CD4-positive, alpha-beta T cell (primary cell): ENCODE data around the gene TOM1L2. TPM values are rescaled to one million over a fixed set of nuclear protein-coding genes. Genes with fewer than 3 reads are reported as not detected.

Source experiments
- ATAC-seq: fragments of 200-7000 bp; cut with Tn5 transposase; one replicate; pipeline ENCODE4 v1.10.0; 2022; ENCODE audit warnings: mild to moderate bottlenecking; ENCODE audit not compliant: poor library complexity
- CTCF ChIA-PET: fragments of 350-600 bp; sonication (Branson Sonifier 250); formaldehyde crosslinking; loops from one replicate; lab custom pipeline; 2021; ENCODE audit warnings: antibody characterized with exemption, inconsistent platforms; lab: Charles Lee
- POLR2A ChIA-PET: fragments of 350-600 bp; sonication (Branson Sonifier 250); formaldehyde crosslinking; loops from one replicate; lab custom pipeline; 2021; ENCODE audit warnings: antibody characterized with exemption, inconsistent platforms; lab: Charles Lee
- DNase-seq, 14 experiments: peaks; one replicate each; pipeline ENCODE4 v3.0.0-alpha.2; 2013 to 2020; ENCODE audit warnings: mixed read lengths in 2 of 14
- H3K27ac ChIP-seq, 2 donors: one replicate each; pipeline versions ENCODE4 v1.5.1 to v1.7.0; 2013; ENCODE audit warnings: low read length in 2 of 2, low read depth in 1 of 2, mild to moderate bottlenecking in 1 of 2
- H3K27me3 ChIP-seq, 2 experiments: 1 replicate in 1 of 2; 2 replicates in 1 of 2; pipeline versions ENCODE4 v1.6.1 to v1.7.0; 2013; ENCODE audit warnings: low read length in 2 of 2, control low read depth in 1 of 2, mild to moderate bottlenecking in 1 of 2, moderate library complexity in 1 of 2; ENCODE audit not compliant: insufficient read depth in 2 of 2, control insufficient read depth in 1 of 2
- H3K36me3 ChIP-seq: one replicate; pipeline ENCODE4 v1.6.1; 2013; ENCODE audit warnings: low read length, control low read depth; ENCODE audit not compliant: insufficient read depth
- H3K4me1 ChIP-seq: one replicate; pipeline ENCODE4 v1.6.1; 2013; ENCODE audit warnings: low read length, control low read depth; ENCODE audit not compliant: insufficient read depth
- H3K4me3 ChIP-seq: one replicate; pipeline ENCODE4 v1.5.1; 2013; ENCODE audit warnings: mild to moderate bottlenecking, low read length, moderate library complexity
- H3K9me3 ChIP-seq, 2 experiments: 1 replicate in 1 of 2; 2 replicates in 1 of 2; pipeline versions ENCODE4 v1.6.1 to v1.7.0; 2013; ENCODE audit warnings: low read length in 2 of 2, mild to moderate bottlenecking in 2 of 2, control low read depth in 1 of 2, moderate library complexity in 1 of 2; ENCODE audit not compliant: control insufficient read depth in 1 of 2, insufficient read depth in 1 of 2
- H3K27ac Mint-ChIP-seq: one replicate; pipeline ENCODE4 v1.8.0; 2020; ENCODE audit warnings: mixed read lengths
- H3K27me3 Mint-ChIP-seq: one replicate; pipeline ENCODE4 v1.8.0; 2021; ENCODE audit warnings: mixed read lengths
- H3K36me3 Mint-ChIP-seq: one replicate; pipeline ENCODE4 v1.8.0; 2021; ENCODE audit warnings: low read depth, mixed read lengths
- H3K4me1 Mint-ChIP-seq: one replicate; pipeline ENCODE4 v1.8.0; 2021; ENCODE audit warnings: low read depth, mixed read lengths
- H3K4me3 Mint-ChIP-seq: one replicate; pipeline ENCODE4 v1.8.0; 2020; ENCODE audit warnings: mild to moderate bottlenecking, mixed read lengths
- H3K9me3 Mint-ChIP-seq: one replicate; pipeline ENCODE4 v1.8.0; 2020; ENCODE audit warnings: mixed read lengths
- intact Hi-C, 2 experiments: fragments of 100-400 bp; cut with DNase I in 1 of 2; cut with micrococcal nuclease in 1 of 2; formaldehyde crosslinking; loops; one replicate each; pipeline versions ENCODE4 v1.15.1 to v1.9.0; 2023 to 2025; cut with DNase I, micrococcal nuclease
- total RNA-seq, 174 experiments: library from RNA in 2 of 174; stranded (reverse) in 2 of 174; gene quantifications; one replicate each; pipeline ENCODE4 v1.2.3 and lab custom pipeline; 2021 to 2026
- TF ChIP-seq, protein P1 (sequence below): fragments of 200-600 bp; IDR thresholded peaks from one replicate; pipeline ENCODE4 v1.8.0; 2022; ENCODE audit warnings: antibody characterized with exemption, mild to moderate bottlenecking

TOM1L2 gene
- total RNA-seq, 2 experiments from 2014 or later, result 28.5 to 30.5 TPM

DNA sequence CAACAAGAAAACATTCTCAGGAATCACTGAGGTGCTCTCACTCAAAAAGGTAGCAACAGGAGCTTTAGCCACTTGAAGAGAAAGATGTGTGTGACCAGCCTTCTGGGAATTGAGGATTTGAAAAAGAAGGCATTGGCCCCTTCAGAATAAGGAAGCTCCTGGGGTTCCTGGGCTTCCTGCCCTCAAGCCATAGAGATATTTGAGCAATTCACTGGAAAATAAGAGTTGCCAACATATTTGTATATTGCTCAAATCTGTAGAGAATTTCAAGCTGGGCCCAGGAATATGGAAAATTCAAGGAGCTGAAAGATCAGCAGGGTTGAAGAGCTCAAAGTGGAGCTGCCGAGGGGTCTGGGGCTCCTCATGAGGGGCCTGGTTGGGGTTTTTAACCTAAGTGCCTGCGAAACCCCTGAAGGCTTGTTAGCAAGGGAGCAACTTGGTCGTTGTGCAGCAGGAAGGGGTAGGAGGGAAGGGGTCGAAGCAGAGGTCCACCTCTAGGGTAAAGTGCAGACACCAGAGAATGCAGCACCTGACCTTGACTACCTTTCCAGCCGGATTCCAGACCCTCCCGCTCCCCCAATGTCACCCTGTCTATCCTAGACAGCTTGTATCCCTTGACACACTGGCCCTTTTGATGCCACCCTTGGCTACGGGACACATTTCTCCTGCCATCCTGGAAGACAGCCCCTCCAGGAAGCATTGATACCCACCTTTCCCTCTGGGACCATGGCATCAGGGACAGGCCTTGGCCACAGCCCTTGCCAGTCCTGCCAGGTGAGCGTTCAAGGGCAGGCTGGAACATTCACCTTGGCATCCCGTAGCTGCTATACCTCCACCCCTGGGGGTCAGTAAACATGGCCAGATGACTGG lies 67.8 kb downstream of the TOM1L2 start:
- H3K36me3 Mint-ChIP-seq, result peaks cover 41% of the 10 kb centered on the region

DNA sequence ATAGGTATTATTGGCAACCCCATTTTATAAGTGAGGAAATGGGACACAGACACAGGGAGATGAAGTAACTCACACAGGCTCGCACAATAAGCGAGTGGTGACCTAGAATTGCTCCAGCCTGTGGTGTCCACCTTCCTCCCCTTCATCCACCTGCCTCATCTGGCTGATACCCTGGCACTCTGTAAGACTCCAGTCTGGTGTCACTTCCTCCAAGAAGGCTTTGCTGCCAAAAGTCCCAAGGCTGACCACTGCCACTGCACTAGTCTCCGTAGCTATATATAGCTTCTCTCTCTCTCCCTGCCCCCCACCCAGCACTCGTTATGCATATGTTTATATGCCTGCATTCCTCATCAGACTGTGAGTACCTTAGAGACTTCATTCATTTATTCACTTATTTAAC lies 69.3 kb downstream of the TOM1L2 start:
- no peaks in the 10 kb centered on the region for H3K4me1 ChIP-seq
- TF ChIP-seq, protein P1, sequence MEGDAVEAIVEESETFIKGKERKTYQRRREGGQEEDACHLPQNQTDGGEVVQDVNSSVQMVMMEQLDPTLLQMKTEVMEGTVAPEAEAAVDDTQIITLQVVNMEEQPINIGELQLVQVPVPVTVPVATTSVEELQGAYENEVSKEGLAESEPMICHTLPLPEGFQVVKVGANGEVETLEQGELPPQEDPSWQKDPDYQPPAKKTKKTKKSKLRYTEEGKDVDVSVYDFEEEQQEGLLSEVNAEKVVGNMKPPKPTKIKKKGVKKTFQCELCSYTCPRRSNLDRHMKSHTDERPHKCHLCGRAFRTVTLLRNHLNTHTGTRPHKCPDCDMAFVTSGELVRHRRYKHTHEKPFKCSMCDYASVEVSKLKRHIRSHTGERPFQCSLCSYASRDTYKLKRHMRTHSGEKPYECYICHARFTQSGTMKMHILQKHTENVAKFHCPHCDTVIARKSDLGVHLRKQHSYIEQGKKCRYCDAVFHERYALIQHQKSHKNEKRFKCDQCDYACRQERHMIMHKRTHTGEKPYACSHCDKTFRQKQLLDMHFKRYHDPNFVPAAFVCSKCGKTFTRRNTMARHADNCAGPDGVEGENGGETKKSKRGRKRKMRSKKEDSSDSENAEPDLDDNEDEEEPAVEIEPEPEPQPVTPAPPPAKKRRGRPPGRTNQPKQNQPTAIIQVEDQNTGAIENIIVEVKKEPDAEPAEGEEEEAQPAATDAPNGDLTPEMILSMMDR, result no peak
- DNase-seq (no peak), ATAC-seq (no peak)
- Mint-ChIP-seq H3K9me3 (no peaks in the 10 kb centered on the region), H3K4me3 (no peak overlapping the region), H3K36me3 (peaks cover 55% of the 10 kb centered on the region), H3K27me3 (no peaks in the 10 kb centered on the region), H3K27ac (no peak overlapping the region), H3K4me1 (no peaks in the 10 kb centered on the region)
- H3K36me3 ChIP-seq, result peaks cover 30% of the 10 kb centered on the region
- intact Hi-C loops, result no loop called here
- POLR2A ChIA-PET, result no interaction called here
- no peaks in the 10 kb centered on the region for H3K27me3 ChIP-seq
- CTCF ChIA-PET, result no interaction called here
- no peaks in the 10 kb centered on the region for H3K9me3 ChIP-seq
- no peak overlapping the region for H3K4me3 ChIP-seq
- H3K27ac ChIP-seq, result no peak overlapping the region

More for the DNA sequence above, 67.8 kb downstream of the TOM1L2 start:
- CTCF ChIA-PET, result interaction anchor here (0.9 kb wide), 1 partner anchor 16 kb away, joined by 3 read pairs; no protein-coding TSS in a partner anchor
- Histone ChIP-seq H3K4me3 (no peak overlapping the region), H3K9me3 (no peaks in the 10 kb centered on the region), H3K36me3 (peaks cover 17% of the 10 kb centered on the region), H3K27ac (no peak overlapping the region), H3K4me1 (no peaks in the 10 kb centered on the region), H3K27me3 (no peaks in the 10 kb centered on the region)
- no peak overlapping the region for H3K4me3 Mint-ChIP-seq
- intact Hi-C loops, result no loop called here
- POLR2A ChIA-PET, result interaction anchor here (0.5 kb wide), 1 partner anchor 96 kb away, joined by 4 read pairs; no protein-coding TSS in a partner anchor
- H3K4me1 Mint-ChIP-seq, result no peaks in the 10 kb centered on the region
- no peak for ATAC-seq
- H3K27me3 Mint-ChIP-seq, result no peaks in the 10 kb centered on the region
- H3K9me3 Mint-ChIP-seq, result no peaks in the 10 kb centered on the region
- TF ChIP-seq, protein P1, result no peak
- H3K27ac Mint-ChIP-seq, result no peak overlapping the region
- DNase-seq, result no peak

DNA sequence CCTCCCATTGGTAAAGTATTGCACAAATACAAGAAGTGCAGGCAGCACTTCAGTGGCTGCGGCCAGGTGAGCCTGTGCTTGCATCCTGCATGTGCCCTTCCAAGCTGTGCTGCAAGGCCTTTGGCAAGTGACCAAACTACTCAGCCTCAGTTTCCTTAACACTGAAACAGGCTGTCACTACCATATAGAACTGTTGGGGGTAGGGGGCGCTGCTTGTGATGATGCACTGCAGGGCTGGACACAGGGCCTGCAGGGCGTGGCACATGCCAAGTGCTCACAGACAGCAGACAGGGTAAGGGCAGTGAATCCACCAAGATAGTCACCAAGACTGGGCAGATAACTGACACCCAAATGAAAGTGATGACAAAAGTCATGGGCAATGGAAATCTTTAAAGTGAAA lies 69.8 kb downstream of the TOM1L2 start:
- ChIA-PET POLR2A (no interaction called here), CTCF (no interaction called here)
- Mint-ChIP-seq H3K36me3 (peaks cover 59% of the 10 kb centered on the region), H3K9me3 (no peaks in the 10 kb centered on the region), H3K4me1 (no peaks in the 10 kb centered on the region), H3K27ac (no peak overlapping the region), H3K4me3 (no peak overlapping the region), H3K27me3 (no peaks in the 10 kb centered on the region)
- no peak for DNase-seq
- H3K27ac ChIP-seq, result no peak overlapping the region
- no peaks in the 10 kb centered on the region for H3K4me1 ChIP-seq
- intact Hi-C loops, result no loop called here
- TF ChIP-seq, protein P1, result no peak
- no peaks in the 10 kb centered on the region for H3K27me3 ChIP-seq
- H3K9me3 ChIP-seq, result no peaks in the 10 kb centered on the region
- H3K4me3 ChIP-seq, result no peak overlapping the region
- peaks cover 33% of the 10 kb centered on the region for H3K36me3 ChIP-seq
- ATAC-seq, result no peak
